AG04450 (cell line): ENCODE results near the gene TLE3. TPM values are rescaled to one million over a fixed set of nuclear protein-coding genes. Genes with fewer than 3 reads are reported as not detected.

Experiments used
- CTCF ChIA-PET: fragments of 300-600, 350-600 bp; formaldehyde crosslinking; extraction: SDS; loops from one replicate; lab custom pipeline; 2022; ENCODE audit warnings: antibody characterized with exemption, inconsistent platforms; lab: Charles Lee
- POLR2A ChIA-PET: fragments of 350-600 bp; formaldehyde crosslinking; extraction: SDS; loops from one replicate; lab custom pipeline; 2021; ENCODE audit warnings: antibody characterized with exemption, inconsistent platforms; lab: Yijun Ruan, JAX
- DNase-seq: peaks from one replicate; pipeline ENCODE4 v3.0.0-alpha.2; 2011; ENCODE audit warnings: low read depth, low spot score
- H3K27ac ChIP-seq: one replicate; pipeline ENCODE4 v1.5.1; 2012; ENCODE audit warnings: low read depth, low read length, control low read depth
- H3K27me3 ChIP-seq: one replicate; pipeline ENCODE4 v1.6.0; 2012; ENCODE audit warnings: low read length; ENCODE audit not compliant: control insufficient read depth, insufficient read depth
- H3K4me3 ChIP-seq: 2 replicates; pipeline ENCODE4 v1.5.1; 2011; ENCODE audit warnings: mild to moderate bottlenecking, low read depth, low read length, control low read depth
- H3K9me3 ChIP-seq: 2 replicates; pipeline ENCODE4 v1.5.1; 2012; ENCODE audit warnings: low read length; ENCODE audit not compliant: control insufficient read depth, insufficient read depth
- polyA plus RNA-seq: library from polyadenylated mRNA; depleted of rRNA; stranded (reverse); fragments of >200 nt; gene quantifications from 2 replicates; pipeline ENCODE4 v1.2.3, GENCODE V29; 2011
- TF ChIP-seq, protein P1 (sequence below): IDR thresholded peaks from 2 replicates; pipeline ENCODE4 v1.5.1; 2011; ENCODE audit warnings: low read depth, low read length, control low read depth, inconsistent platforms

The TLE3 gene
- polyA plus RNA-seq, 1 experiment: 7.5 TPM

DNA sequence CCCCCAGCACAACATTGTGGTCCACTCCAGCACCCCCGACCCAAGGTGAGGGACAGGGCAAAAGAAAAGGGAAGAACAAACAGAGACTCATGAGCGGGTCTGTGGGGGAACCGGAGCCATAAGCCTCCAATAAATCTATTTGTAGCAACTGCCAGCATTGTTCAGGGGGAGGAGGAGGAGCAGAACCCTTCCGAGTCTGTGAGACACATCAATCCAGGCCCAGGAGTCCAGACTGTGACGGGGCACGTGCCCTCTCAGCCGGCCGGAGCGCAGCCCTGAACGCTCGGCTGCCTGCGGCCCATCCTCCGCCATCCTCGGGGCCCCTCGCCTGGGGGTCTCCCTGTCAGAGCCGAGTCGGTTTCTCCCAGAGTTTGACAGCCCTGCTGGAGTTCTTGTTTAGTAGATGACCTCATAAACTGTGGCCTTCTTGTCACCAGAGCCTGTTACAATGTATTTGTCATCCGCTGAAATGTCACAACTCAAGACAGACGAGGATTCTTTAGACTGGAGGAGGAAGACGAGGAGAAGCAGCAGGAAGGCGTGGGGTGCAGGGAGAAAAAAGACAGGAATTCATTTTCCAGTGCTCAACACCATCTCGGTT lies 47.9 kb downstream of the TLE3 start:
- no peak overlapping the region for H3K27ac ChIP-seq
- POLR2A ChIA-PET: no interaction called here
- TF ChIP-seq, protein P1, sequence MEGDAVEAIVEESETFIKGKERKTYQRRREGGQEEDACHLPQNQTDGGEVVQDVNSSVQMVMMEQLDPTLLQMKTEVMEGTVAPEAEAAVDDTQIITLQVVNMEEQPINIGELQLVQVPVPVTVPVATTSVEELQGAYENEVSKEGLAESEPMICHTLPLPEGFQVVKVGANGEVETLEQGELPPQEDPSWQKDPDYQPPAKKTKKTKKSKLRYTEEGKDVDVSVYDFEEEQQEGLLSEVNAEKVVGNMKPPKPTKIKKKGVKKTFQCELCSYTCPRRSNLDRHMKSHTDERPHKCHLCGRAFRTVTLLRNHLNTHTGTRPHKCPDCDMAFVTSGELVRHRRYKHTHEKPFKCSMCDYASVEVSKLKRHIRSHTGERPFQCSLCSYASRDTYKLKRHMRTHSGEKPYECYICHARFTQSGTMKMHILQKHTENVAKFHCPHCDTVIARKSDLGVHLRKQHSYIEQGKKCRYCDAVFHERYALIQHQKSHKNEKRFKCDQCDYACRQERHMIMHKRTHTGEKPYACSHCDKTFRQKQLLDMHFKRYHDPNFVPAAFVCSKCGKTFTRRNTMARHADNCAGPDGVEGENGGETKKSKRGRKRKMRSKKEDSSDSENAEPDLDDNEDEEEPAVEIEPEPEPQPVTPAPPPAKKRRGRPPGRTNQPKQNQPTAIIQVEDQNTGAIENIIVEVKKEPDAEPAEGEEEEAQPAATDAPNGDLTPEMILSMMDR: no peak
- no peak for DNase-seq
- no peak overlapping the region for H3K4me3 ChIP-seq
- CTCF ChIA-PET: no interaction called here
- no peaks in the 10 kb centered on the region for H3K27me3 ChIP-seq
- H3K9me3 ChIP-seq: no peaks in the 10 kb centered on the region; the same call in 1 of the 2 replicates

DNA sequence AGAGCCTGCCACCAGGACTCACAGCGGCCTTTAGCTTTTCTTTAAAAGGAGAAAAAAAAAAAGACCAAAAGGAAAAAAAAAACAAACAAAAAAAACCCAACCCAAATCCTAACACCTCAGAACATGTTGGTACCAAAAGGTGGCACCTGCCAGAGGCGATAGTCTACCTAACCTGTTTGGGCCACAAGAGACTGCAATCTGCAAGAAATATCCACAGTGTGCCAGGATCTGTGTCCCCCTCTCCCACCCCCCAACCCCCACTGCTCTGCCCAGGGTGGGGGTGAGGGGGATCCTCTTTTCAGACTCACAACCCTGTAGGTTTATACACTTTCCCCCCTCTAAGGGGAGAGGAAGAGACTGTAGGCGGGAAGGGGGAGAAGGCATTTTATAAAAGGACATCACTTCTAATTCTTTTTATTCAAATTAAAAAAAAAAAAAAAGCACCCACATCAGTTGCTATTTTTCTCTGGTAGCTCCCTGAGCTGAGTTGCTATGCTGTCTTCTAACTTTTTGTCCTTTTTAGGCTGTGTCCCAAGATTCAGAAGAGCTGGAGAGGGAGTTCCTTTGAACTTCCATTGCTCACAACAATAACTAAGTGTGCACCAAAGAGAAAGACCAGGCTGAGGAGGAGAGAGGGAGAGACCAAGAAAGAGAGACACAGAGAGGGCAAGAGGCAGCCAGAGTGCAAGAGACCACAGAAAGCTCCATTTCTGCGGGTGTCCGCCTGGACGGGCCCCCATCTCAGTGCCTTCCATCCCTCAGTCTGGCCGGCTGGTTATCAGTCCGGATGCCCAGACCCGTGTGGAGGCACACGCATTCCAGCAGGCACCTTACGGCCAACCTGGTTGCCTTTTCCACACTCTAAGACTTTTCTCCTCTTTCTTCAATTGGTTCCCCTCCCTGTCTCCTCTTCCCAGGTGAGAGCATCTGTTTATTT lies 48.9 kb downstream of the TLE3 start:
- Histone ChIP-seq H3K27me3 (no peaks in the 10 kb centered on the region), H3K27ac (no peak overlapping the region), H3K4me3 (no peak overlapping the region), H3K9me3 (no peaks in the 10 kb centered on the region)
- no peak for DNase-seq
- TF ChIP-seq, protein P1: no peak
- ChIA-PET POLR2A (interaction anchor here (0.7 kb wide), 1 partner anchor 77 kb away, joined by 4 read pairs; no protein-coding TSS in a partner anchor), CTCF (interaction anchor here (0.5 kb wide), 1 partner anchor 210 kb away, joined by 3 read pairs; no protein-coding TSS in a partner anchor)

DNA sequence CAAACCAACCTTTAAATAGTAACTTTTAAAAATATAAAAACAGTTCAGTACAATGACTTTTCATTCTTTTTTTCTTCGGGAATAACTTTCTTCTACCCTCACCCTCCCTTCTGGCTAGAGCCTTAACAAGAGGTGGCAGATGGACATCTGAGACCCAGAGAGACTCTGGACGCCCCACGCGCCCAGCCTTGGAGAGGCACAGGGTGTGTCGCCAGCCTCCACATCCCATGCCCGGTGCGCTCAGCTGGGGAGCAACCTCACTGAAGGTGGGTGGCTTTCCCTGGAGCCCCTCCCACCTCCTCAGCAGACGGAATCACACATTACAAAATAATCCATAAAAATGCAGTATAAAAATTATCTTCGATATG lies 49.5 kb downstream of the TLE3 start:
- CTCF ChIA-PET: no interaction called here
- no peak for DNase-seq

DNA sequence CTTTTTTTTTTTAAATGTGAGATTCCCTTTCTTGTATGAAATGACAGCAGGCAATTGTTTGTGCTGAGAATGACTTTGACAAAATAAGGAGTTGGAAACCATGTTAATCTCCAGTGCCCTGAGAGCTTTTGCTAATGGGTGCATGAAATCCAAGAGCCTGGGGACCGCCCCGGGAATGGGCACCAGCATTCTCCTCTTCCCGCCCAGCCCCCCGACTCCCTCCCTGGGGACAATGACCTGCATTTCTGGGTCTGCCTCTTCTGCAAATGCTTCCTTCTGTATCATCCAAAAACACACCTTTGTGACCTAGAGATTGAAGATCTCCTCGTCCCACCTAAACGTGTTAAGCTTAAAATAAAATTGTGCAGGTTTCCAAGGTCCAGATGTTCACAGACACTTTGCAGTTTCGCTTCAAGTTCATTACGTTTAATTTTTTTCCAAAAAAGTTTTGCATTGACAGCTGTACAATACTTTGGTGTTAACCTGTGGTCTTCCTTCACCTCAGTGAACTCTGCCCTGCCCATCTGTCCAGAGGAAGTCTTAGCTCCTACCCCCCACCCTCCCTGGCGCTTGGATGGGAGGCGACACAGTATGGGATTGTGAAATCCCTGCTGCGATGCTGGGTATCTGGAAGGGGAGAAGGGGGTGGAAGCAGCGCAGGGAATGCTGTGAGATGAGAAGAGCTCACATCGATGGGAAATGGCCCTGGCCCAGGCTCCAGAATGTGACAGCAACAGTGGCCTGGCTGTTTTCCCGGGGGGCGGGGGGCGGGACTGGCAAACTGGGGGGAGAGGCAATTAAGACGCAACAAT lies 50.1 kb downstream of the TLE3 start:
- Histone ChIP-seq H3K27me3 (no peaks in the 10 kb centered on the region), H3K4me3 (no peak overlapping the region), H3K9me3 (no peaks in the 10 kb centered on the region), H3K27ac (no peak overlapping the region)
- CTCF ChIA-PET: no interaction called here
- DNase-seq: no peak
- POLR2A ChIA-PET: interaction anchor here (0.5 to 1.3 kb wide), 2 partner anchors 14 to 479 kb away, joined by 3 to 4 read pairs; no protein-coding TSS in a partner anchor
- TF ChIP-seq, protein P1: no peak

More for the DNA sequence above, 49.5 kb downstream of the TLE3 start:
- Histone ChIP-seq H3K27me3 (no peaks in the 10 kb centered on the region), H3K27ac (no peak overlapping the region), H3K4me3 (no peak overlapping the region), H3K9me3 (no peaks in the 10 kb centered on the region)
- TF ChIP-seq, protein P1: no peak
- POLR2A ChIA-PET: interaction anchor here (0.5 kb wide), 1 partner anchor 480 kb away, joined by 4 read pairs; no protein-coding TSS in a partner anchor
